ENCODE results near the gene ILF3.
A peak's percentile ranks its signal among the peaks of the same experiment; 100 is the strongest.

DNA sequence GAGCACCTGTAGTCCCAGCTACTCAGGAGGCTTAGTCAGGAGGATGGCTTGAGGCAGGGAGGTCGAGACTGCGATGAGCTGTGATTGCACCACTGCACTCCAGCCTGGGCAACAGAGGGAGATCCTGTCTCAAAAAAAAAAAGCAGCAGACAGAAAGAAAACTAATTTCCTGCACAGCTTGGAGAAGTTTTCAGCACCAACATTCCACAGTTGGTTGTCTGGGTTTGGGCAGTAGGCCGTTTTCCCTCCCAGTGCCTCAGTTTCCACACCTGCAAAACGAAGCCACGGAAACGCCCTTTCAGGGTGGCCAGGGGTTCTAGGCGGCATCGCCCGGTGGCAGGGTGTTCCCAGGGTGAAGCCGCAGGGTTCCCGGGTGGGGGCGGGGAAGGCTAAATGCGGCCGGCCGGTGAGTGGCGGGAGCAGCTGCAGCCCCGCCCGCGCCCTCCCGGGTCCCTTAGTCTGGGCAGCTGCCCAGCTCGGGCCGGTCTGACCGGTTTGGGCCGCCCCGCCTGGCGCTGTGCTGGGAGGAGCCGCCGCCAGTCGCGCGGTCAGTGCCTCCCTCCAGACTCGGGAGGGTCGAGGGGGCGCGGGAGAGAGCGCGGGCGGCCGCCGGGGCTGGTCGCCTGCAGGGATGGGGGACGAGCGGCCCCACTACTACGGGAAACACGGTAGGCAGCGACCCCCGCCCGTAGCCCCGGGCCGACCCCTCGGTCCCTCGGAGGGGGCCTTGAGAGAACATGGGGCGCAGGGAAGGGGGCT, 29.0 kb upstream of the ILF3 start, which contains the start of gene SLC44A2:
- no peak for TF ChIP-seq CTCF (IDR thresholded peaks at IDR 0.05)
- TF ChIP-seq POLR2A (IDR thresholded peaks at IDR 0.05) = peak in 1 of 2 donors; percentile 83

Data from thyroid gland (tissue), 4 donors.